Left lung (tissue), 14 donors: ENCODE measurements around the gene TSHZ2. TPM values are rescaled to one million over a fixed set of nuclear protein-coding genes. Genes with fewer than 3 reads are reported as not detected.

ENCODE experiments used
- ATAC-seq: fragments of 200-7000 bp; cut with Tn5 transposase; one replicate; pipeline ENCODE4 v1.9.1; 2020; ENCODE audit warnings: moderate library complexity
- DNase-seq, 4 donors: peaks; one replicate each; pipeline ENCODE4 v3.0.0-alpha.2; 2013 to 2020
- H3K27ac ChIP-seq, 2 donors: fragments of 200-600 bp; sonication (generic) in 1 of 2; one replicate each; pipeline versions ENCODE4 v1.5.0 to v1.8.0; 2020 to 2021
- H3K27me3 ChIP-seq, 2 donors: fragments of 200-600 bp; sonication (generic) in 1 of 2; one replicate each; pipeline versions ENCODE4 v1.5.0 to v1.8.0; 2020 to 2021
- H3K36me3 ChIP-seq, 2 donors: fragments of 200-600 bp; sonication (generic) in 1 of 2; one replicate each; pipeline versions ENCODE4 v1.5.0 to v1.8.0; 2020 to 2021
- H3K4me1 ChIP-seq, 2 donors: fragments of 200-600 bp; one replicate each; pipeline ENCODE4 v1.8.0; 2021
- H3K4me3 ChIP-seq, 2 donors: fragments of 200-600 bp; sonication (generic) in 1 of 2; one replicate each; pipeline versions ENCODE4 v1.5.0 to v1.8.0; 2020 to 2021; ENCODE audit warnings: mild to moderate bottlenecking in 1 of 2
- H3K9me3 ChIP-seq, 2 donors: fragments of 200-600 bp; sonication (generic) in 1 of 2; one replicate each; pipeline versions ENCODE4 v1.5.0 to v1.8.0; 2020 to 2021
- CTCF ChIP-seq, 2 donors: fragments of 200-600 bp; sonication (generic) in 1 of 2; IDR thresholded peaks; one replicate each; pipeline versions ENCODE4 v1.5.0 to v1.8.0; 2021; ENCODE audit warnings: antibody characterized with exemption in 2 of 2
- intact Hi-C, 2 donors: fragments of 100-400 bp; cut with DNase I; formaldehyde crosslinking; loops; one replicate each; pipeline versions ENCODE4 v1.11.2 to v1.14.2; 2022
- long read RNA-seq, 12 donors: library from polyadenylated mRNA in 2 of 12; unstranded in 2 of 12; transcript quantifications; one replicate each; pipeline ENCODE4 v2.0.0 and lab custom pipeline, GENCODE V29; 2019 to 2026
- polyA plus RNA-seq, 6 donors: library from polyadenylated mRNA; unstranded; fragments of 120-200 nt; gene quantifications; one replicate each; pipeline ENCODE4 v1.2.1, GENCODE V29; 2013; ENCODE audit not compliant: insufficient read length in 6 of 6
- total RNA-seq, 2 donors: library from RNA; stranded (reverse); fragmentation: NEBNext Ultra II Directional; extraction: Animal tissue kit (Norgen Biotek cat#: 25700); gene quantifications; one replicate each; pipeline ENCODE4 v1.2.1, GENCODE V29; 2021
- donor health status: DM: no; HTN: yes; CAD: no.
- donor health status: DM: no; HTN: no; CAD: no.

Gene TSHZ2
- total RNA-seq: 10 to 100 TPM in 1 of 2 donors, 1 to 10 TPM in 1; 7.6 to 11.9 TPM
- 10 to 100 TPM; 10.8 to 20.7 (median 15.4) TPM for polyA plus RNA-seq
- long read RNA-seq, donor 1, transcript TSHZ2-205 (1 exons, 670 nt): major isoform, 8 of 8 reads
- long read RNA-seq, donor 1, partial matches to known transcripts: 0 of 8 reads
- long read RNA-seq, donor 1, other reads (novel, unspliced or antisense): 0 of 8 reads
- long read RNA-seq, donor 2, transcript TSHZ2-205 (1 exons, 670 nt): major isoform, 12 of 23 reads
- long read RNA-seq, donor 2, partial matches to known transcripts: 11 of 23 reads
- long read RNA-seq, donor 2, other reads (novel, unspliced or antisense): 0 of 23 reads
- long read RNA-seq, donor 3, partial matches to known transcripts: 6 of 8 reads
- long read RNA-seq, donor 3, other reads (novel, unspliced or antisense): 0 of 8 reads
- long read RNA-seq, donor 4: 0 reads
- long read RNA-seq, donor 5, transcript TSHZ2-205 (1 exons, 670 nt): major isoform, 8 of 8 reads
- long read RNA-seq, donor 5, partial matches to known transcripts: 0 of 8 reads
- long read RNA-seq, donor 5, other reads (novel, unspliced or antisense): 0 of 8 reads
- long read RNA-seq, donor 6, transcript TSHZ2-205 (1 exons, 670 nt): major isoform, 5 of 11 reads
- long read RNA-seq, donor 6, partial matches to known transcripts: 6 of 11 reads
- long read RNA-seq, donor 6, other reads (novel, unspliced or antisense): 0 of 11 reads
- long read RNA-seq, donor 7, partial matches to known transcripts: 0 of 1 reads
- long read RNA-seq, donor 7, other reads (novel, unspliced or antisense): 0 of 1 reads
- long read RNA-seq, donor 8, partial matches to known transcripts: 12 of 16 reads
- long read RNA-seq, donor 8, other reads (novel, unspliced or antisense): 0 of 16 reads
- long read RNA-seq, donor 9: 0 reads
- long read RNA-seq, donor 10: 0 reads
- long read RNA-seq, donor 11, transcript TSHZ2-205 (1 exons, 670 nt): major isoform, 17 of 87 reads
- long read RNA-seq, donor 11, partial matches to known transcripts: 70 of 87 reads
- long read RNA-seq, donor 11, other reads (novel, unspliced or antisense): 0 of 87 reads
- long read RNA-seq, donor 12, transcript TSHZ2-205 (1 exons, 670 nt): major isoform, 6 of 6 reads
- long read RNA-seq, donor 12, partial matches to known transcripts: 0 of 6 reads
- long read RNA-seq, donor 12, other reads (novel, unspliced or antisense): 0 of 6 reads

GRCh38 chr20:52972190-52972937 is at the start of gene TSHZ2:
TSHZ2 (plus strand) TSS chr20:52972358; CDS start chr20:52973294, 936 bp downstream.
- ATAC-seq (peak; percentile 50), DNase-seq (peak; percentile 41 to 68 (median 55))
- no peaks in the 10 kb centered on the region for H3K9me3 ChIP-seq
- no peak for TF ChIP-seq CTCF (IDR thresholded peaks at IDR 0.05)
- H3K36me3 ChIP-seq: no peaks in the 10 kb centered on the region
- peaks cover 0 to 62% of the 10 kb centered on the region in 2 donors for H3K27me3 ChIP-seq
- peak within 1 kb of the TSS; percentile 29 to 34 for H3K4me3 ChIP-seq
- H3K4me1 ChIP-seq: no peaks in the 10 kb centered on the region
- intact Hi-C loops: no loop called here
- peak within 1 kb of the TSS; percentile 18 to 61 for H3K27ac ChIP-seq

- DNase-seq (no peak), ATAC-seq (no peak)
- Histone ChIP-seq H3K4me1 (peaks cover 0 to 3% of the 10 kb centered on the region in 2 donors), H3K9me3 (no peaks in the 10 kb centered on the region), H3K27ac (no peak overlapping the region), H3K36me3 (no peaks in the 10 kb centered on the region), H3K4me3 (no peak overlapping the region), H3K27me3 (no peaks in the 10 kb centered on the region)
- intact Hi-C loops: no loop called here
- TF ChIP-seq CTCF (IDR thresholded peaks at IDR 0.05): no peak
These were observed 49.7 kb upstream of the TSHZ2 start for GRCh38 chr20:52922436-52922835.

- no peaks in the 10 kb centered on the region for H3K27me3 ChIP-seq
- DNase-seq (no peak), ATAC-seq (peak; percentile 62)
- no peaks in the 10 kb centered on the region for H3K36me3 ChIP-seq
- intact Hi-C loops: no loop called here
- no peak for TF ChIP-seq CTCF (IDR thresholded peaks at IDR 0.05)
- H3K27ac ChIP-seq: peak overlapping the region in 1 of 2 donors; percentile 34
- H3K9me3 ChIP-seq: no peaks in the 10 kb centered on the region
- H3K4me1 ChIP-seq: peaks cover 0 to 3% of the 10 kb centered on the region in 2 donors
- no peak overlapping the region for H3K4me3 ChIP-seq
These were observed 48.8 kb upstream of the TSHZ2 start for GRCh38 chr20:52923123-52923937.
